ENCODE measurements around the gene HECTD1. TPM values are rescaled to one million over a fixed set of nuclear protein-coding genes. Genes with fewer than 3 reads are reported as not detected.
"Not testable (repeated sequence)": the region's sequence is repeated elsewhere in the genome, so short reads cannot be mapped to it uniquely, and the experiment has no call there.

Gene HECTD1
- total and polyA plus RNA-seq, 10 of the 15 experiments (the other 5 are each of a cell fraction or from before 2014, with no cell fraction given), result 27.3 to 116 (median 57.7) TPM

- 84% methylated on average over 5 of the region's 5 CpGs for WGBS (ENCODE audit: insufficient coverage, insufficient replicate concordance, low lambda C conversion rate, missing lambda C conversion rate)
- Histone ChIP-seq H3K9me3 (replicated peaks; ENCODE audit: control insufficient read depth, insufficient read depth, low read length) (no peaks in the 10 kb centered on the region), H3K4me1 (ENCODE audit: control insufficient read depth, insufficient read depth, low read length) (peaks cover 14% of the 10 kb centered on the region), H3K4me2 (ENCODE audit: control insufficient read depth, insufficient read depth) (no peak overlapping the region), H3K36me3 (ENCODE audit: control insufficient read depth in 2 of 2, insufficient read depth in 2 of 2, low read length in 1 of 2) (no peaks in the 10 kb centered on the region), H3K27me3 (replicated peaks in 1 of 2; ENCODE audit: control insufficient read depth in 2 of 2, insufficient read depth in 2 of 2, low read length in 1 of 2) (no peaks in the 10 kb centered on the region), H3K4me3 (no peak overlapping the region), H3K27ac (ENCODE audit: control insufficient read depth, insufficient read depth) (no peak overlapping the region), H2AFZ (ENCODE audit: control insufficient read depth, low read depth, low read length) (no peak overlapping the region), H3K79me2 (ENCODE audit: control insufficient read depth, insufficient read depth, low read length) (no peaks in the 10 kb centered on the region), H4K20me1 (ENCODE audit: control insufficient read depth, insufficient read depth) (no peaks in the 10 kb centered on the region), H3K9ac (ENCODE audit: control insufficient read depth, insufficient read depth, low read length) (no peak overlapping the region)
- TF ChIP-seq CBX3 (IDR thresholded peaks at IDR 0.05; ENCODE audit: borderline replicate concordance, low read depth) (no peak), RFX5 (IDR thresholded peaks at IDR 0.05; ENCODE audit: low read depth, low read length) (no peak), TAF1 (IDR thresholded peaks at IDR 0.05; ENCODE audit: borderline replicate concordance, low read depth, low read length) (no peak), ZBTB40 (IDR thresholded peaks at IDR 0.05; ENCODE audit: borderline replicate concordance) (no peak), ZNF24 (IDR thresholded peaks at IDR 0.05) (no peak), ATF3 (IDR thresholded peaks at IDR 0.05; ENCODE audit: borderline replicate concordance, extremely low read depth, low read depth, low read length) (no peak), NFYA (IDR thresholded peaks at IDR 0.05; ENCODE audit: borderline replicate concordance, low read depth, low read length) (no peak), KLF5 (IDR thresholded peaks at IDR 0.05; ENCODE audit: partially characterized antibody) (no peak)
- POLR2A ChIA-PET, result interaction anchor here (0.7 kb wide), 1 partner anchor 28 kb away, joined by 3 read pairs; no protein-coding TSS in a partner anchor
- FAIRE-seq (no peak), ATAC-seq (no peak), DNase-seq (ENCODE audit: low read depth, low spot score) (no peak)
- intact Hi-C loops (cut with micrococcal nuclease; ENCODE audit: unreplicated experiment) (no loop called here), in situ Hi-C loops (cut with MboI) (no loop called here)
- SMC1A ChIA-PET (ENCODE audit: uncharacterized antibody, unreplicated experiment), result interaction anchor here (1.9 kb wide), 1 partner anchor 48 kb away, joined by 7 read pairs; no protein-coding TSS in a partner anchor
- CTCF ChIA-PET, result no interaction called here
- RAD21 ChIA-PET (ENCODE audit: unreplicated experiment), result no interaction called here
- no TSS peak for BruUV-seq (replicated peaks)
Observed at GRCh38 chr14:31256534-31257243, 49.1 kb upstream of the HECTD1 start.

GRCh38 chr14:31255918-31256317 lies 48.3 kb upstream of the HECTD1 start:
- ATAC-seq; H3K4me1 ChIP-seq (ENCODE audit: control insufficient read depth, insufficient read depth, low read length); FAIRE-seq; H4K20me1 ChIP-seq (ENCODE audit: control insufficient read depth, insufficient read depth); H3K36me3 ChIP-seq (ENCODE audit: control insufficient read depth in 2 of 2, insufficient read depth in 2 of 2, low read length in 1 of 2); DNase-seq (ENCODE audit: low read depth, low spot score); H3K9ac ChIP-seq (ENCODE audit: control insufficient read depth, insufficient read depth, low read length); H3K27me3 ChIP-seq (replicated peaks in 1 of 2; ENCODE audit: control insufficient read depth in 2 of 2, insufficient read depth in 2 of 2, low read length in 1 of 2); H3K4me3 ChIP-seq; in situ Hi-C loops (cut with MboI); H3K9me3 ChIP-seq (replicated peaks; ENCODE audit: control insufficient read depth, insufficient read depth, low read length); H3K4me2 ChIP-seq (ENCODE audit: control insufficient read depth, insufficient read depth); RAD21 ChIA-PET (ENCODE audit: unreplicated experiment); H2AFZ ChIP-seq (ENCODE audit: control insufficient read depth, low read depth, low read length); H3K79me2 ChIP-seq (ENCODE audit: control insufficient read depth, insufficient read depth, low read length); intact Hi-C loops (cut with micrococcal nuclease; ENCODE audit: unreplicated experiment); H3K27ac ChIP-seq (ENCODE audit: control insufficient read depth, insufficient read depth); BruUV-seq (replicated peaks); SMC1A ChIA-PET (ENCODE audit: uncharacterized antibody, unreplicated experiment): not testable (repeated sequence)
- CTCF ChIA-PET, result interaction anchor here (0.6 kb wide), 1 partner anchor 9 kb away, joined by 3 read pairs; no protein-coding TSS in a partner anchor
- WGBS (ENCODE audit: insufficient coverage, insufficient replicate concordance, low lambda C conversion rate, missing lambda C conversion rate), result 60% methylated on average over 4 of the region's 4 CpGs
- POLR2A ChIA-PET, result interaction anchor here (1.3 kb wide), 1 partner anchor 10 kb away, joined by 3 read pairs; no protein-coding TSS in a partner anchor
